ENCODE results near the gene CAMK2D.

CAMK2D gene

GRCh38 chr4:113560579-113560978 is 201.0 kb downstream of the CAMK2D start:
- peak; percentile 21 for DNase-seq

GRCh38 chr4:113559947-113560346 is 201.6 kb downstream of the CAMK2D start:
- no peak for DNase-seq

- DNase-seq: no peak
These were observed 205.0 kb downstream of the CAMK2D start for GRCh38 chr4:113556382-113557134.

GRCh38 chr4:113555868-113556267 is 205.7 kb downstream of the CAMK2D start:
- DNase-seq: peak; percentile 82

GRCh38 chr4:113553082-113553481 is 208.5 kb downstream of the CAMK2D start:
- DNase-seq: no peak

GRCh38 chr4:113550510-113550909 is 211.0 kb downstream of the CAMK2D start:
- no peak for DNase-seq

GRCh38 chr4:113548303-113548702 is 213.2 kb downstream of the CAMK2D start:
- peak; percentile 21 for DNase-seq

- DNase-seq: peak; percentile 90
These were observed 214.0 kb downstream of the CAMK2D start for GRCh38 chr4:113547487-113548042.

- no peak for DNase-seq
These were observed 219.6 kb downstream of the CAMK2D start for GRCh38 chr4:113541933-113542332.

GRCh38 chr4:113540859-113541258 is 220.7 kb downstream of the CAMK2D start:
- no peak for DNase-seq

- DNase-seq: no peak
These were observed 222.1 kb downstream of the CAMK2D start for GRCh38 chr4:113539408-113539807.

- no peak for DNase-seq
These were observed 223.9 kb downstream of the CAMK2D start for GRCh38 chr4:113537628-113538027.

GRCh38 chr4:113537203-113537602 is 224.3 kb downstream of the CAMK2D start:
- no peak for DNase-seq

GRCh38 chr4:113534711-113535110 is 226.8 kb downstream of the CAMK2D start:
- DNase-seq: no peak

- DNase-seq: no peak
These were observed 230.0 kb downstream of the CAMK2D start for GRCh38 chr4:113531572-113531971.

- DNase-seq: no peak
These were observed 233.1 kb downstream of the CAMK2D start for GRCh38 chr4:113528395-113528794.

- no peak for DNase-seq
These were observed 236.0 kb downstream of the CAMK2D start for GRCh38 chr4:113525521-113525920.

GRCh38 chr4:113524505-113525186 is 236.9 kb downstream of the CAMK2D start:
- no peak for DNase-seq

- DNase-seq: no peak
These were observed 237.4 kb downstream of the CAMK2D start for GRCh38 chr4:113524096-113524495.

GRCh38 chr4:113522433-113522832 is 239.1 kb downstream of the CAMK2D start:
- DNase-seq: no peak

GRCh38 chr4:113513382-113513781 is 248.2 kb downstream of the CAMK2D start:
- DNase-seq: no peak

- DNase-seq: no peak
These were observed 248.7 kb downstream of the CAMK2D start for GRCh38 chr4:113512880-113513279.

GRCh38 chr4:113511944-113512343 is 249.6 kb downstream of the CAMK2D start:
- no peak for DNase-seq

- DNase-seq: no peak
These were observed 251.7 kb downstream of the CAMK2D start for GRCh38 chr4:113509851-113510250.

Data from inflammatory macrophage treated with lipopolysaccharide for 4 hours (primary cell).